HG03108 (cell line): ENCODE measurements around the gene CSF2RB.
"Not testable (repeated sequence)": the region's sequence is repeated elsewhere in the genome, so short reads cannot be mapped to it uniquely, and the experiment has no call there.

Experiments used
- ATAC-seq: cut with Tn5 transposase; IDR thresholded peaks from one replicate; pipeline ENCODE4 v1.9.1; 2021; ENCODE audit warnings: moderate library complexity; ENCODE audit not compliant: unreplicated experiment

CSF2RB gene

GRCh38 chr22:36963302-36963701, 49.9 kb downstream of the CSF2RB start:
- ATAC-seq: no peak

- no peak for ATAC-seq
Measured at GRCh38 chr22:36964106-36964505, 50.7 kb downstream of the CSF2RB start.

GRCh38 chr22:36965696-36966095, 52.3 kb downstream of the CSF2RB start:
- no peak for ATAC-seq

- ATAC-seq: no peak
Measured at GRCh38 chr22:36966851-36967540, 53.6 kb downstream of the CSF2RB start.

- ATAC-seq: no peak
Measured at GRCh38 chr22:36968249-36968964, 55.0 kb downstream of the CSF2RB start.

- ATAC-seq: no peak
Measured at GRCh38 chr22:36971341-36972125, 58.1 kb downstream of the CSF2RB start.

GRCh38 chr22:36976606-36977005, 63.2 kb downstream of the CSF2RB start:
- no peak for ATAC-seq

- ATAC-seq: peak; percentile 58
Measured at GRCh38 chr22:36977401-36977861, 64.0 kb downstream of the CSF2RB start.

- no peak for ATAC-seq
Measured at GRCh38 chr22:36977947-36978660, 64.7 kb downstream of the CSF2RB start.

GRCh38 chr22:36979016-36979910, 65.8 kb downstream of the CSF2RB start:
- no peak for ATAC-seq

- no peak for ATAC-seq
Measured at GRCh38 chr22:36981247-36981775, 67.9 kb downstream of the CSF2RB start.

- no peak for ATAC-seq
Measured at GRCh38 chr22:36982136-36982535, 68.7 kb downstream of the CSF2RB start.

GRCh38 chr22:36985211-36985889, 71.9 kb downstream of the CSF2RB start:
- ATAC-seq: no peak

- no peak for ATAC-seq
Measured at GRCh38 chr22:36986242-36986821, 72.9 kb downstream of the CSF2RB start.

GRCh38 chr22:36988075-36988832, 74.8 kb downstream of the CSF2RB start:
- no peak for ATAC-seq

GRCh38 chr22:36989012-36989411, 75.6 kb downstream of the CSF2RB start:
- ATAC-seq: not testable (repeated sequence)
